Activated B cell treated with CpG ODN at 0.5 μM for 24 hours (primary cell): ENCODE results near the gene RASL11B. TPM values are rescaled to one million over a fixed set of nuclear protein-coding genes. Genes with fewer than 3 reads are reported as not detected.

Experiments
- ATAC-seq: fragments of 200-7000 bp; cut with Tn5 transposase; one replicate; pipeline ENCODE4 v1.10.0; 2021; ENCODE audit warnings: low read depth, mild to moderate bottlenecking, moderate library complexity
- CTCF ChIA-PET: fragments of 350-600 bp; sonication (Branson Sonifier 250); formaldehyde crosslinking; loops from one replicate; lab custom pipeline; 2021; ENCODE audit warnings: antibody characterized with exemption; lab: Charles Lee
- POLR2A ChIA-PET: fragments of 350-600 bp; sonication (Branson Sonifier 250); formaldehyde crosslinking; loops from one replicate; lab custom pipeline; 2021; ENCODE audit warnings: antibody characterized with exemption; lab: Charles Lee
- DNase-seq: peaks from one replicate; pipeline ENCODE4 v3.0.0; 2022
- H3K27ac Mint-ChIP-seq: one replicate; pipeline ENCODE4 v1.8.0; 2020; ENCODE audit warnings: mixed read lengths
- H3K27me3 Mint-ChIP-seq: one replicate; pipeline ENCODE4 v1.8.0; 2021; ENCODE audit warnings: mixed read lengths
- H3K36me3 Mint-ChIP-seq: one replicate; pipeline ENCODE4 v1.8.0; 2021; ENCODE audit warnings: low read depth, mixed read lengths
- H3K4me1 Mint-ChIP-seq: one replicate; pipeline ENCODE4 v1.8.0; 2021; ENCODE audit warnings: mixed read lengths
- H3K4me3 Mint-ChIP-seq: one replicate; pipeline ENCODE4 v1.8.0; 2020; ENCODE audit warnings: mild to moderate bottlenecking, mixed read lengths
- H3K9me3 Mint-ChIP-seq: one replicate; pipeline ENCODE4 v1.8.0; 2020; ENCODE audit warnings: mixed read lengths
- CTCF ChIP-seq: fragments of 200-600 bp; IDR thresholded peaks from one replicate; pipeline ENCODE4 v1.8.0; 2022; ENCODE audit warnings: antibody characterized with exemption, mild to moderate bottlenecking
- intact Hi-C: fragments of 100-400 bp; cut with micrococcal nuclease; formaldehyde crosslinking; loops from one replicate; pipeline ENCODE4 v1.15.1; 2024
- total RNA-seq: library from RNA; stranded (reverse); gene quantifications from 2 replicates; pipeline ENCODE4 v1.2.3, GENCODE V29; 2022

RASL11B gene
- total RNA-seq, 1 donor from 2014 or later: not detected

- H3K36me3 Mint-ChIP-seq: no peaks in the 10 kb centered on the region
- no peak for DNase-seq
- ChIA-PET CTCF (no interaction called here), POLR2A (interaction anchor here (0.6 to 1.0 kb wide), 2 partner anchors 150 to 230 kb away, joined by 3 to 4 read pairs; no protein-coding TSS in a partner anchor)
- peaks cover 16% of the 10 kb centered on the region for H3K4me1 Mint-ChIP-seq
- H3K27me3 Mint-ChIP-seq: peaks cover 34% of the 10 kb centered on the region
- intact Hi-C loops: loop anchor here (1.0 to 10.0 kb wide), 9 partner anchors 140 to 1202 kb away; partner anchors contain the start of genes CHIC2, DCUN1D4, SCFD2 and SGCB
- peaks cover 4% of the 10 kb centered on the region for H3K9me3 Mint-ChIP-seq
- peak overlapping the region; percentile 82 for H3K4me3 Mint-ChIP-seq
- TF ChIP-seq CTCF: no peak
- H3K27ac Mint-ChIP-seq: no peak overlapping the region
- ATAC-seq: no peak
These were observed 583 bp downstream of the RASL11B start for GRCh38 chr4:52862639-52863161.

- Mint-ChIP-seq H3K4me3 (no peak overlapping the region), H3K27me3 (peaks cover 28% of the 10 kb centered on the region)
- CTCF ChIA-PET: no interaction called here
These were observed 1.2 kb downstream of the RASL11B start for GRCh38 chr4:52863324-52863723.

GRCh38 chr4:52864793-52865192 lies 2.7 kb downstream of the RASL11B start:
- no peak for TF ChIP-seq CTCF
- ATAC-seq (no peak), DNase-seq (no peak)
- Mint-ChIP-seq H3K27me3 (peaks cover 21% of the 10 kb centered on the region), H3K4me3 (no peak overlapping the region), H3K4me1 (peaks cover 16% of the 10 kb centered on the region), H3K36me3 (no peaks in the 10 kb centered on the region), H3K9me3 (no peaks in the 10 kb centered on the region), H3K27ac (no peak overlapping the region)
- CTCF ChIA-PET: interaction anchor here (1.1 kb wide), 1 partner anchor 47 kb away, joined by 3 read pairs; no protein-coding TSS in a partner anchor
- intact Hi-C loops: loop anchor here (5.0 to 10.0 kb wide), 6 partner anchors 222 to 1200 kb away; partner anchors contain the start of genes CHIC2, DCUN1D4, SCFD2 and SGCB
- POLR2A ChIA-PET: no interaction called here

More at GRCh38 chr4:52863324-52863723, 1.2 kb downstream of the RASL11B start:
- no peak for TF ChIP-seq CTCF
- Mint-ChIP-seq H3K27ac (no peak overlapping the region), H3K4me1 (peaks cover 16% of the 10 kb centered on the region), H3K9me3 (no peaks in the 10 kb centered on the region), H3K36me3 (no peaks in the 10 kb centered on the region)
- intact Hi-C loops: loop anchor here (2.0 to 10.0 kb wide), 8 partner anchors 141 to 1201 kb away; partner anchors contain the start of genes CHIC2, DCUN1D4, SCFD2 and SGCB
- ATAC-seq: no peak
- POLR2A ChIA-PET: interaction anchor here (0.6 to 1.0 kb wide), 2 partner anchors 151 to 231 kb away, joined by 3 to 4 read pairs; no protein-coding TSS in a partner anchor
- no peak for DNase-seq

GRCh38 chr4:52865300-52865699 lies 3.2 kb downstream of the RASL11B start:
- no peak overlapping the region for H3K4me3 Mint-ChIP-seq
- peaks cover 16% of the 10 kb centered on the region for H3K27me3 Mint-ChIP-seq
- DNase-seq (no peak), ATAC-seq (no peak)
- ChIA-PET POLR2A (no interaction called here), CTCF (interaction anchor here (1.1 kb wide), 1 partner anchor 46 kb away, joined by 3 read pairs; no protein-coding TSS in a partner anchor)
- H3K4me1 Mint-ChIP-seq: peaks cover 16% of the 10 kb centered on the region
- TF ChIP-seq CTCF: no peak
- no peak overlapping the region for H3K27ac Mint-ChIP-seq
- no peaks in the 10 kb centered on the region for H3K9me3 Mint-ChIP-seq
- no peaks in the 10 kb centered on the region for H3K36me3 Mint-ChIP-seq
- intact Hi-C loops: loop anchor here (10.0 kb wide), 2 partner anchors 500 to 1200 kb away; partner anchors contain the start of genes CHIC2 and SCFD2

GRCh38 chr4:52866734-52867133 lies 4.6 kb downstream of the RASL11B start:
- ChIA-PET POLR2A (no interaction called here), CTCF (no interaction called here)
- Mint-ChIP-seq H3K4me1 (peaks cover 5% of the 10 kb centered on the region), H3K27me3 (peaks cover 9% of the 10 kb centered on the region), H3K27ac (no peak overlapping the region), H3K36me3 (peaks cover 7% of the 10 kb centered on the region), H3K4me3 (no peak overlapping the region), H3K9me3 (no peaks in the 10 kb centered on the region)
- intact Hi-C loops: loop anchor here (10.0 kb wide), 2 partner anchors 498 to 1198 kb away; partner anchors contain the start of genes CHIC2 and SCFD2
- no peak for TF ChIP-seq CTCF
- DNase-seq (no peak), ATAC-seq (no peak)
